HepG2 (cell line): ENCODE results near the gene CCDC70. TPM values are rescaled to one million over a fixed set of nuclear protein-coding genes. Genes with fewer than 3 reads are reported as not detected.

Experiments
- ATAC-seq: fragments of 200-7000 bp; cut with Tn5 transposase; 3 replicates; pipeline ENCODE4 v1.9.1; 2020; ENCODE audit warnings: mild to moderate bottlenecking, moderate library complexity
- BruUV-seq: library from RNA; stranded (reverse); fragments of 400-500 nt; replicated peaks from 2 replicates; lab custom pipeline; 2021; lab: Mats Ljungman, UMichigan
- CTCF ChIA-PET: fragments of 300-600 bp; formaldehyde crosslinking; extraction: SDS; loops from one replicate; lab custom pipeline; 2021; ENCODE audit warnings: low total read pairs, inconsistent platforms, low intra/inter-chr PET ratio; lab: Yijun Ruan, JAX
- POLR2A ChIA-PET: fragments of 350-600 bp; sonication (Branson Sonifier 250); formaldehyde crosslinking; loops from one replicate; lab custom pipeline; 2020; ENCODE audit warnings: antibody characterized with exemption, inconsistent platforms; lab: Yijun Ruan, JAX
- DNase-seq: peaks from one replicate; pipeline ENCODE4 v3.0.0-alpha.2; 2015; ENCODE audit warnings: low spot score
- FAIRE-seq: peaks from 3 replicates; lab custom pipeline; 2011; peaks lifted over from hg19 to GRCh38; lab: Jason Lieb, UNC
- H2AFZ ChIP-seq: one replicate; pipeline ENCODE4 v1.6.1; 2011; ENCODE audit warnings: low read length, inconsistent platforms
- H3K27ac ChIP-seq: fragments of 300-600 bp; 3 replicates; pipeline ENCODE4 v1.8.0; 2011; ENCODE audit warnings: mixed run types, mild to moderate bottlenecking, mixed read lengths, low read length, inconsistent platforms; ENCODE audit not compliant: insufficient read depth; ENCODE audit errors: extremely low read length
- H3K27me3 ChIP-seq, 2 experiments: fragments of 200-600 bp in 1 of 2; 2 replicates in 1 of 2; 3 replicates in 1 of 2; pipeline versions ENCODE4 v1.6.0 to v1.8.0; 2011; ENCODE audit warnings: low read length in 2 of 2, mild to moderate bottlenecking in 2 of 2, moderate library complexity in 2 of 2, inconsistent platforms in 1 of 2; ENCODE audit not compliant: insufficient read depth in 2 of 2, control insufficient read depth in 1 of 2
- H3K36me3 ChIP-seq, 2 experiments: fragments of 200-600 bp in 1 of 2; replicated peaks in 1 of 2; 2 replicates in 1 of 2; 3 replicates in 1 of 2; pipeline versions ENCODE4 v1.5.1 to v1.8.0; 2011; ENCODE audit warnings: low read length in 2 of 2, inconsistent platforms in 1 of 2; ENCODE audit not compliant: insufficient read depth in 2 of 2, control insufficient read depth in 1 of 2
- H3K4me1 ChIP-seq: 2 replicates; pipeline ENCODE4 v1.5.1; 2012; ENCODE audit warnings: low read length, inconsistent platforms; ENCODE audit not compliant: insufficient read depth
- H3K4me2 ChIP-seq: 2 replicates; pipeline ENCODE4 v1.6.0; 2011; ENCODE audit warnings: low read depth, low read length, inconsistent platforms
- H3K4me3 ChIP-seq, 3 experiments: fragments of 200-600 bp in 1 of 3; sonication (generic), shearing (Covaris generic) in 1 of 3; replicated peaks in 1 of 3; 2 replicates each; pipeline ENCODE4 v1.5.1; 2011 to 2016; ENCODE audit warnings: low read length in 3 of 3, inconsistent platforms in 2 of 3, low read depth in 2 of 3, mild to moderate bottlenecking in 2 of 3, control low read depth in 1 of 3, mixed read lengths in 1 of 3; ENCODE audit not compliant: insufficient read depth in 1 of 3
- H3K79me2 ChIP-seq: one replicate; pipeline ENCODE4 v1.6.1; 2011; ENCODE audit warnings: low read length, inconsistent platforms; ENCODE audit not compliant: insufficient read depth
- H3K9ac ChIP-seq: 2 replicates; pipeline ENCODE4 v1.6.0; 2011; ENCODE audit warnings: mild to moderate bottlenecking, low read depth, low read length, inconsistent platforms; ENCODE audit not compliant: insufficient read depth
- H3K9me3 ChIP-seq: 2 replicates; pipeline ENCODE4 v1.5.1; 2012; ENCODE audit warnings: mild to moderate bottlenecking, low read length
- H4K20me1 ChIP-seq: 2 replicates; pipeline ENCODE4 v1.6.0; 2011; ENCODE audit warnings: inconsistent platforms, mild to moderate bottlenecking, low read length, moderate library complexity; ENCODE audit not compliant: insufficient read depth
- ETV5 ChIP-seq: IDR thresholded peaks from 2 replicates; pipeline ENCODE4 v1.6.1; 2018; ENCODE audit warnings: missing biosample characterization, missing genetic modification reagents, inconsistent platforms, borderline replicate concordance
- HDAC1 ChIP-seq: sonication (generic); formaldehyde crosslinking; IDR thresholded peaks from 2 replicates; pipeline ENCODE4 v1.5.1; 2020; ENCODE audit warnings: mild to moderate bottlenecking, missing genetic modification reagents
- JUN ChIP-seq: sonication (generic); formaldehyde crosslinking; IDR thresholded peaks from 2 replicates; pipeline ENCODE4 v1.4.0; 2020; ENCODE audit warnings: mild to moderate bottlenecking, missing genetic modification reagents
- MYC ChIP-seq: sonication (generic); formaldehyde crosslinking; IDR thresholded peaks from 2 replicates; pipeline ENCODE4 v1.9.0; 2021; ENCODE audit warnings: missing genetic modification reagents, borderline replicate concordance
- NR2C2 ChIP-seq: sonication (generic); formaldehyde crosslinking; IDR thresholded peaks from 2 replicates; pipeline ENCODE4 v1.4.0; 2020; ENCODE audit warnings: missing genetic modification reagents, mild to moderate bottlenecking, moderate library complexity, borderline replicate concordance
- REPIN1 ChIP-seq: sonication (generic); formaldehyde crosslinking; IDR thresholded peaks from 2 replicates; pipeline ENCODE4 v1.8.0; 2022; ENCODE audit warnings: missing genetic modification reagents, low read depth, mild to moderate bottlenecking, borderline replicate concordance
- ZNF33A ChIP-seq: sonication (generic); formaldehyde crosslinking; IDR thresholded peaks from 2 replicates; pipeline ENCODE4 v1.5.1; 2020; ENCODE audit warnings: missing genetic modification reagents, mild to moderate bottlenecking, moderate library complexity, borderline replicate concordance
- ZNF530 ChIP-seq: sonication (generic); formaldehyde crosslinking; IDR thresholded peaks from 2 replicates; pipeline ENCODE4 v1.5.0; 2020; ENCODE audit warnings: low read depth, mild to moderate bottlenecking, missing genetic modification reagents
- WGBS: methylation state at CpG from one replicate; pipeline ENCODE4 v1.1.6; 2017; ENCODE audit warnings: low lambda C conversion rate; 5-methylcytosine and 5-hydroxymethylcytosine counted together
- in situ Hi-C: cut with HindIII; loops from 2 replicates; pipeline ENCODE4 v1.10.0; 2017; ENCODE audit warnings: low pct_unique_long_range_greater_than_20kb; ENCODE audit not compliant: extremely low pct_ligation_motif_present
- intact Hi-C: fragments of 100-400 bp; cut with micrococcal nuclease; formaldehyde crosslinking; loops from one replicate; pipeline ENCODE4 v1.10.0; 2022; ENCODE audit not compliant: unreplicated experiment
- polyA plus RNA-seq, 8 experiments: library from polyadenylated mRNA; depleted of rRNA in 3 of 8; stranded (reverse) in 7 of 8; unstranded in 1 of 8; fragments of >200 nt; fragmentation: Illumina TruSeq in 4 of 8; extraction: Trizol in 4 of 8; gene quantifications; 2 replicates each; pipeline versions ENCODE4 v1.2.1 to v1.2.3, GENCODE V29; 2011 to 2016; ENCODE audit warnings: low read depth in 4 of 8, missing spikeins in 1 of 8, mixed read lengths in 1 of 8; ENCODE audit not compliant: insufficient read depth in 1 of 8
- total RNA-seq, 5 experiments: library from RNA; depleted of rRNA; stranded (reverse); fragments of >200 nt; fragmentation: Illumina TruSeq; extraction: Trizol; gene quantifications; 2 replicates each; pipeline ENCODE4 v1.2.3, GENCODE V29; 2016; ENCODE audit warnings: low read depth in 1 of 5
- TF ChIP-seq, protein P1 (sequence below): sonication (generic); formaldehyde crosslinking; IDR thresholded peaks from 2 replicates; pipeline ENCODE4 v1.5.0; 2020; ENCODE audit warnings: missing genetic modification reagents

Gene CCDC70
- total and polyA plus RNA-seq, 2 of the 13 experiments (the other 11 are each of a cell fraction or from before 2014, with no cell fraction given), result 0.13 TPM; not detected in 1

DNA sequence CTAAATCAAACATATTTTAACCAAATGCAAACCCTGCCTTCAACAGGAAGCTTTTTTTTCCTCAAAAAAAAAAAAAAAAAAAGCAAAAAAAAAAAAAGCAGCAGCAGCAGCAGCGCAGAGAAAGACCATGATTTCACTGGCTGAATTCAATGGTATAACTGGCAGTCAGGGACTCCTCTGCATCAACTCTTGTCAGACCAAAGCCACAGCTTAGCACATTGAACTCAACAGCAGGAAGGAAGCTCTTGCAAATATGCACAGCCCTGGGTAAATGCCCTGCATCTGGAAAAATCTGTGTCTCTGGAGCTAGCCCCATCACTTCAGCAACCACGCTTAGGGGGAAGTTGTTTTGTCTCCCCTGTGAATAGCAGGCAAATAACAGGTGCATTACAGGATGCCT lies 40.2 kb upstream of the CCDC70 start:
- no peaks in the 10 kb centered on the region for H3K79me2 ChIP-seq
- TF ChIP-seq MYC (CRISPR knock-in tag) (no peak), JUN (CRISPR knock-in tag) (no peak), ETV5 (CRISPR knock-in tag) (no peak)
- ATAC-seq (no peak), FAIRE-seq (no peak), DNase-seq (no peak)
- CTCF ChIA-PET, result no interaction called here
- in situ Hi-C loops (no loop called here), intact Hi-C loops (no loop called here)
- no peak overlapping the region for H2AFZ ChIP-seq
- POLR2A ChIA-PET, result no interaction called here
- no peaks in the 10 kb centered on the region for H3K4me1 ChIP-seq
- no peaks in the 10 kb centered on the region for H3K9me3 ChIP-seq
- H3K4me3 ChIP-seq, result no peak overlapping the region
- BruUV-seq, result no TSS peak
- H3K27me3 ChIP-seq, result no peaks in the 10 kb centered on the region
- H3K4me2 ChIP-seq, result no peak overlapping the region
- no peaks in the 10 kb centered on the region for H3K36me3 ChIP-seq
- H4K20me1 ChIP-seq, result no peaks in the 10 kb centered on the region
- no peak overlapping the region for H3K27ac ChIP-seq
- no peak overlapping the region for H3K9ac ChIP-seq
- WGBS, result 88% methylated on average over 2 of the region's 2 CpGs

DNA sequence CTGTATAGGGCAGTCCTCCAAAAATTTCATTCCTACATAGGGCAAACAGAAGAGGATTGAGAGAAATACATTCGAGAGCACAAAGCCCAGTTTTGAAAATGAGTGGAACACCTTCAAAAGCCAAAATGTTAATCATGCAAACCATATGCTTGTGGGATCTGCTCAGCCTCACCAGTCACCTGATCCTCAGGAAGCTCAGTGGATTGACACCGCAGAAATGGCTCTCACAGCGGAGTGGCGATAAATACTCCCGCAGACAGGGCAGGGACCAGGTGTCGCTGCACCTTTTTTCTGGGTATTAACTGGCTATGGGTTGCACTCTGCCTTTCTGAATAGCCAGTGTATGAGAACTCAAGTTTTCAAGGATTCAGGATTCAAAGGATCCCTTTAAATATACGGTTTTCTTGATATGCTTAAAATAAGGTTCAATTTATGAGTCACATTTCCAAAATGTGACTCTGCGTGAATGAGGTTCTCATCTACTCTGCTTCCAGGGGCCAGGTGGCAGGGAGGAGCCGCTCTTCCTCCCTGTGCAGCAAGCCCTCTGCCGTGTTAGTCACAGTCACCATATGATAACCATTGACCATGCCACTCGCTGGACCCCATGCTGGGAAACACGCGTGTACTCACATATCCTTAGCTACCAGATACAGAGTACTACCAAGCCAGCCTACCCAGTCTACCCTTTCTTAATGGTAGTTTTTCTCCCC lies 39.5 kb upstream of the CCDC70 start:
- intact Hi-C loops, result no loop called here
- TF ChIP-seq, protein P1, sequence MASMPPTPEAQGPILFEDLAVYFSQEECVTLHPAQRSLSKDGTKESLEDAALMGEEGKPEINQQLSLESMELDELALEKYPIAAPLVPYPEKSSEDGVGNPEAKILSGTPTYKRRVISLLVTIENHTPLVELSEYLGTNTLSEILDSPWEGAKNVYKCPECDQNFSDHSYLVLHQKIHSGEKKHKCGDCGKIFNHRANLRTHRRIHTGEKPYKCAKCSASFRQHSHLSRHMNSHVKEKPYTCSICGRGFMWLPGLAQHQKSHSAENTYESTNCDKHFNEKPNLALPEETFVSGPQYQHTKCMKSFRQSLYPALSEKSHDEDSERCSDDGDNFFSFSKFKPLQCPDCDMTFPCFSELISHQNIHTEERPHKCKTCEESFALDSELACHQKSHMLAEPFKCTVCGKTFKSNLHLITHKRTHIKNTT (CRISPR knock-in tag), result no peak
- TF ChIP-seq ZNF530 (CRISPR knock-in tag) (no peak), ZNF33A (CRISPR knock-in tag) (no peak), REPIN1 (CRISPR knock-in tag) (no peak), NR2C2 (CRISPR knock-in tag) (no peak), HDAC1 (CRISPR knock-in tag) (no peak)
- Histone ChIP-seq H3K27me3 (no peaks in the 10 kb centered on the region), H3K4me3 (no peak overlapping the region), H3K27ac (no peak overlapping the region), H4K20me1 (no peaks in the 10 kb centered on the region), H3K9ac (no peak overlapping the region), H3K36me3 (no peaks in the 10 kb centered on the region), H2AFZ (no peak overlapping the region), H3K9me3 (no peaks in the 10 kb centered on the region), H3K4me1 (no peaks in the 10 kb centered on the region), H3K4me2 (no peak overlapping the region), H3K79me2 (no peaks in the 10 kb centered on the region)
- BruUV-seq, result no TSS peak
- DNase-seq (no peak), ATAC-seq (no peak), FAIRE-seq (no peak)
- in situ Hi-C loops, result no loop called here
- CTCF ChIA-PET, result no interaction called here
- 88% methylated on average over 13 of the region's 13 CpGs for WGBS
- POLR2A ChIA-PET, result interaction anchor here (1.1 kb wide), 1 partner anchor 24 kb away, joined by 3 read pairs; no protein-coding TSS in a partner anchor
